HG02973 (cell line): ENCODE results near the gene ARHGEF38.
"Not testable (repeated sequence)": the region's sequence is repeated elsewhere in the genome, so short reads cannot be mapped to it uniquely, and the experiment has no call there.

Experiments
- ATAC-seq: cut with Tn5 transposase; IDR thresholded peaks from one replicate; pipeline ENCODE4 v1.9.1; 2021; ENCODE audit warnings: moderate library complexity; ENCODE audit not compliant: unreplicated experiment

The ARHGEF38 gene

DNA sequence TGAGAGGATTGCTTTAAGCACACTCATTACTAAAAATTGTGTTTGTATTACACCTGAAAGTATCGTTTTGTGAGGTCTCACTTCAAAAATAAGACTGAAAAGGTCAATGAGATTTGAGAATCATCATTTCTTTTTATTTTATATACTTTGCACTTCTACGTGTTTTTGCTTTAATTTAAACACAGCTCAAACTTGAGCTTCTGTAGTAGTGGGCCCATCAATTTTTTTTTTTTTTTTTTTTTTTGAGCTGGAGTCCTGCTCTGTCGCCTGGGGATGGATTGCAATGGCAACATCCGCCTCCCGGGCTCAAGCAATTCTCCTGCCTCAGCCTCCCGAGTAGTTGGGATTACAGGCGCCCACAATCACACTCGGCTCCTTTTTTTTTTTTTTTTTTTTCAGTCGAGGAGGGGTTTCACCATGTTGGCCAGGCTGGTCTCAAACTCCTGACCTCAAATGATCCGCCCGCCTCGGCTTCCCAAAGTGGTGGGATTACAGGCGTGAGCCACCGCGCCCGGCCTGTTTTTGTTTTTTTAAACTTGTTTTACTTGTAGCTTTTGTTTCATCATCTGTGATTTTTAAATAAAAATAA lies 157.7 kb downstream of the ARHGEF38 start:
- ATAC-seq = no peak

DNA sequence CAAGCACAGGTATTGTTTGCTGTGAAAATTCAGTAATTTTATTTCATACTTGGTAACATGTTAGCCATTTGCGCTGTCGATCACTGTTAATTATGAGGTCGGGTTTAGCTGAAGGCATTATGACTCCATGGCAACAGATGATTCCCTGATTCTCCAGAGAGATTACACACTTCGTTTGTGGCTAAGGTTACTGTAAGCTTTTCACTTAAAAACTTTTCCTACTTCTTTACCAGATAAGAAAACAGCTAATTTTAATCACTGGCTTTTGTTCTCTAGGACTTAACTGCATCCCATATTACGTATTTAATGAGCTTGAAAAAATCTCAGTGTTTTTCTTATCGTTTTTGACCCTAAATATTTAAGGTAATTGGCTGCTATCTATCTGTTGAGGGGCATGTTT lies 158.3 kb downstream of the ARHGEF38 start:
- no peak for ATAC-seq

DNA sequence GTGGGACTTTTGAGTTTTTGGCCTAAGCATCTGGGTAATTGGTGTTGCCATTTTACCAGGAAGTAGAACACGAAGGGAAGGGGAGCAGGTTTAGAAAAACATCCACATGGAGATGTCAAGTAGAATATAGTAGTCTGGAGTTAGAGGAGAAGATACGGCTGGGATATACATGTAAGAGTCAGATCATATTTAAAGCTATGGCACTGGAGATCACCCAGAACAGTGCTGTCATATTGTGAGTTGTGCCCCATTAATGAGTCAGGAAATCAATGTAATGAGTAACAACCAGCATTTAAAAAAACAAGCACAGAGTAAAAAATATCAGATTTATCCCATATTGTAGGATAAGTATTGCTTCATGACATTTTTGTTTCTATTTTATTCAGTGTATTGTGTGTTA lies 160.3 kb downstream of the ARHGEF38 start:
- ATAC-seq = no peak

DNA sequence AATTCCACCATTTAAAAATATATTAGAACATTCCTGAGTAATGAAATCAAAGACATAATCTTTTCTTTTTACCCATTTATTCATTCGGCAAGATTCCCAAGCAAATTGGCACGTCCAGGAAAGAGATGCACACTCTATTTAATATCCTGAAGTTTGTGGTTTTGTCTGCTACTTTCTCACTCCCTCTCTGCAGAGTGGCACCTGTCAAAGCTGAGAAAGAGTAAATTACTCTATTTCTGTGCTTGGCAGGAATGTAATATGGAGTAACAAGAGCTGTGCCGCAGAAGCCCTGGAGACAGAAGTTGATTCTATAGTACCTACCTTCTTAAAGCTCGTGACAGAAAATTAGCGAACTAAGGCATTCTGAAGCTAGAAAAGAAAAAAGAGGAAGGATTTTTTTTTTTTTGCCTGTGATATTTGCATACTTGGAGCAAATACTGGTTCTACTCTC lies 161.7 kb downstream of the ARHGEF38 start:
- peak; percentile 50 for ATAC-seq

DNA sequence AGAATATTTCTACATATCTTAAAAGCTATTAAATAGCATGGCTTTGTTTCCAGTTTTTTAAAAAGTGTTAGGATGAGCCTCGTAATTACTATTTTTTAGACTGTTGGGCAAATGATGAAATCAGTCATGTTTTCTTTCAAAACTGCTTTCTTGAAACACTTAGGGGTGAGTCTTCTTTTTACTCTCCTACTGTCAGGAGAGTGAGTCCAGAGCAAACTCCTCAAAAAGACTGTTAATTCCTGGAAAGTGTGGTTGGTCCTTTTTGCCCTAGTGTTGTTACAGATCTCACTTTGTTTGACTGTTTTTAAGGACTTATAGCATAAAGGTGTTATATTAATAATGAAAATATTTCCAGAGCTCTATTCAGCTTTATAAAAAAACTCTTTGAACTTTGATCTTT lies 162.5 kb downstream of the ARHGEF38 start:
- ATAC-seq = no peak

DNA sequence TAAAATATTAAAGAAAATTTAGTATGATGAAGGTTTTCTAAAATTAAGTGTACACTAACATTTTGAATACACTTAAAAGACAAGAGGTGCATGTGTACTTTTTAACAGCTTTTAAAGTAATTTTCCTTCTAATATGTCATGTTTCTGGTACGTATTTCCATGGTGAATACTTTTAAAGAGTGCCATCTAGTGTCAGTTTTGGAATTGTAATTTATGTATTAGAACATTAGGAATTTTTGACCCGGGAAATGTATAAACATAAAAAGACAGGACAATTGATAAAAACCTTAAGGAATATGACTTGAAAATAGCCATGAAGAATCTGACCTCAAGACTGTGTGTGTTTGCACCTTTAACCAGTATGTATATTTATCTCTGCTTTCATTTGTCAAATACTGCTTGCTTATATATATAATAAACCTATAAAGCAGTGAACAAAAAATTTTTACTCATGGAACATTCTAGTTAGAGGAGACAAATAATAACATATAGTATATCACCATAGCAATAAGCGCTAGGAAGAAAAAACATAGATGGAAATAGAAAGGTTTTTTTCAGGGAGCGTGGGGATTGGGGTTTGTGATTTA lies 163.4 kb downstream of the ARHGEF38 start:
- no peak for ATAC-seq

DNA sequence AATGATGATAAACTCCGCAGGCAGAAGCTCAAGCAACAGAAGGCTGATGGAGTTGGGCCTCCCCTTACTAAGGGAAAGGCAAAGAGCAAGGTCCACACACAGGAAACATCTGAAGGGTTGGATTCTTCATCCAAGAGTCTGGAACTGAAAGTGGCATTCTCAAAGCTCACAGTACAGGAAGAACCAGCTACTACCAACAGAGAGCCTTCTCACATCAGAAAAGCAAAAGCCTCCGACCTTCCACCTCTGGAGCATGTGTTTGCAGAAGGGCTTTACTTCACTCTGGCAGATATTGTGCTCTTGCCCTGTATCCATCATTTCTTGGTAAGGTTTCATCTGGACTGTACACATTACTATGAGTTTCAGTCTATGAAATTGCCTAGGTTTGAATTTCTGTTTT lies 166.8 kb downstream of the ARHGEF38 start:
- no peak for ATAC-seq

DNA sequence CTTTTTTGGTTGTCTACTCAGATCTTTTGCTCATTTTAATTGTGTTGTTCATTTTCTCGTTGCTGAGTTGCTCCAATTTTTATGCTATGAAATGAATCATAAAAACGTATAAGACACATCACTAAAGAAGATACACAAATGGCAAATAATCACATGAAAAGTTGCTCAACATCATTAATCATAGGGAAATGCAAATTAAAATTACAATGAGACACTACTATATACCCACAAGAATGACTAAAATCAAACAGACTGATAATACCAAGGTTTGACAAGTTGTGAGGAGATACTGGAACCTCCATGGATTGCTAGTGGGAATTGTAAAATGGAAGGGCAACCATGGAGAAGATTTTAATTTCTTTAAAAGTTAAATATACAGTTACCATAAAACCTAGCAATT lies 173.2 kb downstream of the ARHGEF38 start:
- ATAC-seq = no peak

DNA sequence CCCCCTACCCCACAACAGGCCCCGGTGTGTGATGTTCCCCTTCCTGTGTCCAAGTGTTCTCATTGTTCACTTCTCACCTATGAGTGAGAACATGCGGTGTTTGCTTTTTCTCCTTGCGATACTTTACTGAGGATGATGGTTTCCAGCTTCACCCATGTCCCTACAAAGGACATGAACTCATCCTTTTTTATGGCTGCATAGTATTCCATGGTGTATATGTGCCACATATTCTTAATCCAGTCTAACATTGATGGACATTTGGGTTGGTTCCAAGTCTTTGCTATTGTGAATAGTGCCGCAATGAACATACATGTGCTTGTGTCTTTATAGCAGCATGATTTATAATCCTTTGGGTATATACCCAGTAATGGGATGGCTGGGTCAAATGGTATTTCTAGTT lies 177.5 kb downstream of the ARHGEF38 start:
- ATAC-seq = not testable (repeated sequence)
